Neural progenitor cell (in vitro differentiated cells): ENCODE measurements around the gene HECTD4.

Experiments used
- CTCF ChIP-seq: fragments of 200-600 bp; sonication (generic); IDR thresholded peaks from 2 replicates; pipeline ENCODE4 v1.5.1; 2017; ENCODE audit warnings: antibody characterized with exemption, mild to moderate bottlenecking
- EZH2 ChIP-seq: fragments of 200-600 bp; sonication (generic); IDR thresholded peaks from 2 replicates; pipeline ENCODE4 v1.6.1; 2017; ENCODE audit warnings: antibody characterized with exemption, mild to moderate bottlenecking, moderate library complexity
- EZH2phosphoT487 ChIP-seq: fragments of 200-600 bp; sonication (generic); IDR thresholded peaks from 2 replicates; pipeline ENCODE4 v1.6.1; 2017; ENCODE audit warnings: antibody characterized with exemption

GRCh38 chr12:112184056-112184887 lies 198.0 kb downstream of the HECTD4 start:
- no peak for TF ChIP-seq CTCF
- TF ChIP-seq EZH2, result no peak
- TF ChIP-seq EZH2phosphoT487, result no peak
